Daoy (cell line): ENCODE data around the gene SCAF8. TPM values are rescaled to one million over a fixed set of nuclear protein-coding genes. Genes with fewer than 3 reads are reported as not detected.
"Not testable (repeated sequence)": the region's sequence is repeated elsewhere in the genome, so short reads cannot be mapped to it uniquely, and the experiment has no call there.

Experiments used
- DNase-seq: peaks from one replicate; pipeline ENCODE4 v3.0.0-alpha.2; 2015; ENCODE audit warnings: low read depth
- total RNA-seq: library from RNA; depleted of rRNA; stranded (reverse); fragments of >200 nt; shearing (Covaris generic); gene quantifications from 2 replicates; pipeline ENCODE4 v1.2.3, GENCODE V29; 2014; rRNA removed

The SCAF8 gene
- 20.9 and 22.7 TPM in 2 replicates for total RNA-seq

GRCh38 chr6:154733183-154733625 is at the start of gene SCAF8:
TSS of gene SCAF8 (plus strand) at chr6:154733416. CDS start at chr6:154733901, 485 bp downstream.
- peak; percentile 95 for DNase-seq

- DNase-seq, result peak; percentile 49
Observed at GRCh38 chr6:154683756-154684523, 49.3 kb upstream of the SCAF8 start.

GRCh38 chr6:154686162-154686561 is 47.1 kb upstream of the SCAF8 start:
- no peak for DNase-seq

GRCh38 chr6:154689493-154690255 is 43.5 kb upstream of the SCAF8 start:
- no peak for DNase-seq

GRCh38 chr6:154690857-154691256 is 42.4 kb upstream of the SCAF8 start:
- no peak for DNase-seq

- DNase-seq, result no peak
Observed at GRCh38 chr6:154696661-154697060, 36.6 kb upstream of the SCAF8 start.

- DNase-seq, result no peak
Observed at GRCh38 chr6:154703124-154703523, 30.1 kb upstream of the SCAF8 start.

GRCh38 chr6:154705471-154706113 is 27.6 kb upstream of the SCAF8 start:
- DNase-seq, result peak; percentile 18

- DNase-seq, result no peak
Observed at GRCh38 chr6:154706389-154706788, 26.8 kb upstream of the SCAF8 start.

GRCh38 chr6:154709621-154710020 is 23.6 kb upstream of the SCAF8 start:
- no peak for DNase-seq

- no peak for DNase-seq
Observed at GRCh38 chr6:154710689-154711088, 22.5 kb upstream of the SCAF8 start.

- no peak for DNase-seq
Observed at GRCh38 chr6:154715446-154715845, 17.8 kb upstream of the SCAF8 start.

GRCh38 chr6:154716350-154716749 is 16.9 kb upstream of the SCAF8 start:
- DNase-seq, result not testable (repeated sequence)

- DNase-seq, result no peak
Observed at GRCh38 chr6:154719433-154719832, 13.8 kb upstream of the SCAF8 start.

GRCh38 chr6:154719854-154720253 is 13.4 kb upstream of the SCAF8 start:
- DNase-seq, result no peak

- peak; percentile 92 for DNase-seq
Observed at GRCh38 chr6:154721460-154721859, 11.8 kb upstream of the SCAF8 start.

- no peak for DNase-seq
Observed at GRCh38 chr6:154726887-154727286, 6.3 kb upstream of the SCAF8 start.

GRCh38 chr6:154731296-154732218 is 1.7 kb upstream of the SCAF8 start:
- no peak for DNase-seq

GRCh38 chr6:154732538-154733182 is 556 bp upstream of the SCAF8 start:
- DNase-seq, result peak; percentile 74

- peak; percentile 99 for DNase-seq
Observed at GRCh38 chr6:154733626-154734382, 588 bp downstream of the SCAF8 start.
